ENCODE data around the gene KLRC4. TPM values are rescaled to one million over a fixed set of nuclear protein-coding genes. Genes with fewer than 3 reads are reported as not detected.

Gene KLRC4
- total RNA-seq, 6 donors from 2014 or later, result 0.51 to 4.2 (median 3.0) TPM; not detected in 1

- no peak for TF ChIP-seq POLR2AphosphoS5 (IDR thresholded peaks at IDR 0.05)
- peak in 3 of 6 experiments; percentile 7 to 27 (median 18) for TF ChIP-seq CTCF (IDR thresholded peaks at IDR 0.05)
- H3K36me3 ChIP-seq, result no peaks in the 10 kb centered on the region
- H3K4me1 ChIP-seq, result peaks cover 14 to 38% (median 23%) of the 10 kb centered on the region in 4 donors
- no peak overlapping the region for H3K4me3 ChIP-seq
- ATAC-seq (ENCODE audit: low FRiP score in 2 of 2), result no peak
- no peak for DNase-seq
- H3K27ac ChIP-seq, result peak overlapping the region; percentile 5 to 95 (median 88)
- H3K27me3 ChIP-seq, result no peaks in the 10 kb centered on the region
- H3K9me3 ChIP-seq, result no peaks in the 10 kb centered on the region
Measured at GRCh38 chr12:10366875-10367274, 42.7 kb downstream of the KLRC4 start.

DNA sequence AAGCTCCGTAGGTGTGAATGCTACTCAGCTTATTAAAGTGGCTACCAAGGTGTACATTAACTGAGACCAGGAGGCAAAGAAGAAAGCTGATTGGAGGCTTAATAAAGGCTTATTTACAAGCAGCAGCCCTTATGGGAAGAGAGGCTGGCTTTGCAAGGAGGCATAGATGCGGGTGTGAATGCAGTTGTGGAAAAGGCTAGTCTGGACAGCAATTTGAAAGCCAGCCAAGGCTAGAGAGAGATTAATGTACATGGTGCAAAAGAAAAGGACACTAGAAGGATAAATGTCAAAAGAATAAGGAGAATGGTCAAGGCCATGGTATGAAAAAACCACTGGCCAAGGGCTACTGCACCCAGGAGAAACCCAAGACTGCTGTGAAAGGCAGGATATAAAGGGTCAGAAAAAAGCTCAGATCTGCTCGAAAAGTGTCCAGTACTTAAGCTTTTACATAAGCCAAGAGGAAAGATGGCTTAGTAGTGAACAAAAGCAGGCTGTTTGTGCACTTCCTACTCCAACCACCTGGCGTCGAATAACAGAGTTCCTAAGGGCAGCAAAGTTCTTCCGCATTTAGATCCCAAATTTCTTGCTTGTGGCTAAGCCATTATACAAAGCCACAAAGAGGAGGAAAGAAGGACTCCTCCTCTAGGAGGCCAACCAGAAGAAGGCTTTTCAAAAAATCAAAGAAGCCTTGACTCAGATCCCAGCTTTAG, 43.7 kb downstream of the KLRC4 start:
- no peaks in the 10 kb centered on the region for H3K36me3 ChIP-seq
- peak overlapping the region; percentile 83 to 95 (median 88) for H3K27ac ChIP-seq
- DNase-seq (no peak), ATAC-seq (ENCODE audit: low FRiP score in 2 of 2) (peak in 1 of 2 donors; percentile 7)
- H3K4me3 ChIP-seq, result peak overlapping the region in 3 of 4 donors; percentile 56 to 59 (median 57)
- H3K9me3 ChIP-seq, result no peaks in the 10 kb centered on the region
- no peaks in the 10 kb centered on the region for H3K27me3 ChIP-seq
- peaks cover 14 to 42% (median 27%) of the 10 kb centered on the region in 4 donors for H3K4me1 ChIP-seq
- TF ChIP-seq CTCF (IDR thresholded peaks at IDR 0.05) (peak in 1 of 6 experiments; percentile 6), POLR2AphosphoS5 (IDR thresholded peaks at IDR 0.05) (no peak)
- 39 to 53% methylated on average over 6 of the region's 6 CpGs for WGBS, 2 donors

GRCh38 chr12:10364815-10365622, 44.5 kb downstream of the KLRC4 start:
- 1% methylated on average over 15 of the region's 15 CpGs for WGBS, 2 donors
- peak in 1 of 2 donors; percentile 75 for DNase-seq
- peak; percentile 87 to 89 for ATAC-seq (ENCODE audit: low FRiP score in 2 of 2)
- Histone ChIP-seq H3K27me3 (no peaks in the 10 kb centered on the region), H3K27ac (peak overlapping the region; percentile 83 to 95 (median 88)), H3K4me1 (peaks cover 14 to 42% (median 27%) of the 10 kb centered on the region in 4 donors), H3K36me3 (no peaks in the 10 kb centered on the region), H3K4me3 (peak overlapping the region in 3 of 4 donors; percentile 56 to 59 (median 57)), H3K9me3 (no peaks in the 10 kb centered on the region)
- TF ChIP-seq CTCF (IDR thresholded peaks at IDR 0.05), result no peak

GRCh38 chr12:10363914-10364814, 45.4 kb downstream of the KLRC4 start:
- peaks cover 14 to 42% (median 27%) of the 10 kb centered on the region in 4 donors for H3K4me1 ChIP-seq
- peak; percentile 79 to 84 for ATAC-seq (ENCODE audit: low FRiP score in 2 of 2)
- TF ChIP-seq POLR2AphosphoS5 (IDR thresholded peaks at IDR 0.05) (peak in 1 of 2 donors; percentile 18), EP300 (IDR thresholded peaks at IDR 0.05) (no peak), CTCF (IDR thresholded peaks at IDR 0.05) (no peak), POLR2A (IDR thresholded peaks at IDR 0.05) (peak in 1 of 4 donors; percentile 30)
- peak overlapping the region; percentile 83 to 95 (median 88) for H3K27ac ChIP-seq
- WGBS, 2 donors, result 18 to 20% methylated on average over 19 of the region's 19 CpGs
- H3K27me3 ChIP-seq, result no peaks in the 10 kb centered on the region
- H3K9me3 ChIP-seq, result no peaks in the 10 kb centered on the region
- H3K36me3 ChIP-seq, result no peaks in the 10 kb centered on the region
- H3K4me3 ChIP-seq, result peak overlapping the region in 3 of 4 donors; percentile 56 to 59 (median 57)
- DNase-seq, result peak; percentile 36
